Nephron (organoid): ENCODE data around the gene PUSL1.

ENCODE experiments used
- H3K27ac Mint-ChIP-seq, 3 experiments: 2 replicates each; pipeline ENCODE4 v1.8.0; 2020; ENCODE audit warnings: mixed read lengths in 3 of 3, mild to moderate bottlenecking in 2 of 3, moderate library complexity in 1 of 3
- H3K27me3 Mint-ChIP-seq: 2 replicates; pipeline ENCODE4 v1.8.0; 2021; ENCODE audit warnings: low read depth, mild to moderate bottlenecking, moderate library complexity, mixed read lengths
- H3K36me3 Mint-ChIP-seq: 2 replicates; pipeline ENCODE4 v1.8.0; 2020; ENCODE audit warnings: low read depth, mixed read lengths
- H3K4me1 Mint-ChIP-seq: 2 replicates; pipeline ENCODE4 v1.8.0; 2020; ENCODE audit warnings: mixed read lengths
- H3K4me3 Mint-ChIP-seq, 3 experiments: 2 replicates each; pipeline ENCODE4 v1.8.0; 2020; ENCODE audit warnings: mild to moderate bottlenecking in 3 of 3, mixed read lengths in 3 of 3, moderate library complexity in 2 of 3
- H3K9me3 Mint-ChIP-seq: 2 replicates; pipeline ENCODE4 v1.8.0; 2020; ENCODE audit warnings: mixed read lengths
- TF ChIP-seq, protein P1 (sequence below), 3 experiments: fragments of 200-600 bp; sonication (generic); IDR thresholded peaks; one replicate each; pipeline ENCODE4 v1.5.0; 2021; ENCODE audit warnings: antibody characterized with exemption in 3 of 3; ENCODE audit not compliant: unreplicated experiment in 3 of 3

The PUSL1 gene

DNA sequence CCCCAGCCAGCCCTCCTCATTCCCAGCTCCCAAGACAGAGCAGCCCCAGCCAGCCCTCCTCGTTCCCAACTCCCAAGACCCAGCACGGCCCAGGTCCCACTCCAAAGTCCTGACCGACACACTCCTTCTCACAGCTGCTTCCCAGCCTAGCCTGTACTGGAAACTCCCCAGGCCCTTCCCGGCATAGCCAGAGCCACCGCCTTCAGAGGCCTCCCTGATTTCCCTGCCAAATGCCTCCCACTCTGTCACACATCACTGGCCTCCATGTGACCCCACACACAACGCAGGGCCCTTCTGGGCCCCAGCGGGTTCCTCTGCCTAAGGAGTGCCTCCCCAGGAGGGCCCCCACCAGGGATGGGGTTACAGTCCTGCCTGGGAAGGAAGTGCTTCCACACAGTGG, 37.6 kb upstream of the PUSL1 start:
- H3K36me3 Mint-ChIP-seq = peaks cover 17% of the 10 kb centered on the region

DNA sequence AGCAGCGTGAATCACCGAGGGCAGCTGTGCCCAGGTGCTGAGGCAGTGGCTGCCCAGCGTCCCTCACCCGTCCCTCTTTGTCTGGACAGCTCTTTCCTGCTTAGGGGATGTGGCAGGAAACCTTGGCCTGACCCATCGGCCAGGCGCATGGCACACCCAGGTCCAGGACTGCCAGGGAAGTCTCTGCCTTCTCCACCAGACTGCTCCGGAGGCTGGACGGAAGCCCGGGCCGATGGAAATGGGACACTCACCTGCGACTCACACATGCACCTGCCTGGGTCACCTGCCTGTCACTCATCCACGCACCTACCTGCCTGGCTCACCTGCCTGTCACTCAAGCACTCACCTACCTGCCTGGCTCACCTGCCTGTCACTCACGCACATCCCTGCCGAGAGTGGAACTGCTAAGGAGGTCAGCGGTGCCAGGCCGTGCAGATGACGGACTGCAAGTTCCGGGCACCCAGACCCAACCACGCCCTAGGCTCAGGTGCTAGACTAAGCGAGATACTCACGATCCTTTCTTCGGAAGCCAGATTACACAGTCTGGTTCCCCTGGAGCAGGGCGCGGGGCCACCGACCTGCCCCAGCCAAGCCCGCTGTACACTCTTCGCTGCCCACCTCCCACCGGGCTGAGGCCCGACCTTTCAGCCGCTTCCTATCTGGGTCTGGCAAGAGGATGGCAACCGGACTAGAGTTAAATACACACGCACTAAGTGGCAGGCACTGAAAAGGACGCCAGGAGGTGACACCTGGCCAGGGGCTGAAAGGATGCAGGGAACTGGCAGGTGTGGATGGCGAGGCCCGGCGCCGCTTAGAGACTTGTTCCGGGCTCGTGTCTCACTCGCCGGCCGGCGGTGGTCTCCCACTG, 35.8 kb upstream of the PUSL1 start:
- peaks cover 32% of the 10 kb centered on the region for H3K4me1 Mint-ChIP-seq
- H3K9me3 Mint-ChIP-seq = no peaks in the 10 kb centered on the region
- H3K36me3 Mint-ChIP-seq = peaks cover 9% of the 10 kb centered on the region
- H3K27ac Mint-ChIP-seq = peak overlapping the region; percentile 33 to 80 (median 61)
- no peaks in the 10 kb centered on the region for H3K27me3 Mint-ChIP-seq
- TF ChIP-seq, protein P1, sequence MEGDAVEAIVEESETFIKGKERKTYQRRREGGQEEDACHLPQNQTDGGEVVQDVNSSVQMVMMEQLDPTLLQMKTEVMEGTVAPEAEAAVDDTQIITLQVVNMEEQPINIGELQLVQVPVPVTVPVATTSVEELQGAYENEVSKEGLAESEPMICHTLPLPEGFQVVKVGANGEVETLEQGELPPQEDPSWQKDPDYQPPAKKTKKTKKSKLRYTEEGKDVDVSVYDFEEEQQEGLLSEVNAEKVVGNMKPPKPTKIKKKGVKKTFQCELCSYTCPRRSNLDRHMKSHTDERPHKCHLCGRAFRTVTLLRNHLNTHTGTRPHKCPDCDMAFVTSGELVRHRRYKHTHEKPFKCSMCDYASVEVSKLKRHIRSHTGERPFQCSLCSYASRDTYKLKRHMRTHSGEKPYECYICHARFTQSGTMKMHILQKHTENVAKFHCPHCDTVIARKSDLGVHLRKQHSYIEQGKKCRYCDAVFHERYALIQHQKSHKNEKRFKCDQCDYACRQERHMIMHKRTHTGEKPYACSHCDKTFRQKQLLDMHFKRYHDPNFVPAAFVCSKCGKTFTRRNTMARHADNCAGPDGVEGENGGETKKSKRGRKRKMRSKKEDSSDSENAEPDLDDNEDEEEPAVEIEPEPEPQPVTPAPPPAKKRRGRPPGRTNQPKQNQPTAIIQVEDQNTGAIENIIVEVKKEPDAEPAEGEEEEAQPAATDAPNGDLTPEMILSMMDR (IDR thresholded peaks at IDR 0.05; ENCODE audit: unreplicated experiment in 3 of 3) = no peak
- H3K4me3 Mint-ChIP-seq = peak overlapping the region; percentile 86 to 92 (median 89)

More for the DNA sequence above, 37.6 kb upstream of the PUSL1 start:
- TF ChIP-seq, protein P1 (IDR thresholded peaks at IDR 0.05; ENCODE audit: unreplicated experiment in 3 of 3) = no peak
- no peaks in the 10 kb centered on the region for H3K9me3 Mint-ChIP-seq
- H3K27me3 Mint-ChIP-seq = no peaks in the 10 kb centered on the region
- H3K4me1 Mint-ChIP-seq = peaks cover 32% of the 10 kb centered on the region
- peak overlapping the region; percentile 86 to 92 (median 87) for H3K4me3 Mint-ChIP-seq
- H3K27ac Mint-ChIP-seq = peak overlapping the region; percentile 52 to 94 (median 77)

DNA sequence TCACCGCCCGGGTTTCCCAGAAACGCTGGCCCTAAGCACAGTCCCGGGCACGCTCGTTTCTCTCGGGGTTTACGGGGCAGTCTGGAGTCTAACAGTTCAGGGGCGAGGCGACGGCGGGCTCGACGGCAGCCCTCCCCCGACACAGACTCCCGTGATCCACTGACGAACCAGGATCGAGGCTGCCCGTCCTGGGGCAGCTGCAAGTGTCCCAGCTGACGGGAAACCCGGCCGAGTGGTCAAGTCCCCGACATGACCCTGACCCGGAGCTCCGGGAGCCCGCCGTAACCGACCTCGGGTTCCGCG, 35.2 kb upstream of the PUSL1 start:
- Mint-ChIP-seq H3K36me3 (peaks cover 9% of the 10 kb centered on the region), H3K27ac (peak overlapping the region; percentile 33 to 80 (median 61)), H3K4me3 (peak overlapping the region; percentile 86 to 92 (median 89)), H3K4me1 (peaks cover 32% of the 10 kb centered on the region), H3K9me3 (no peaks in the 10 kb centered on the region), H3K27me3 (no peaks in the 10 kb centered on the region)
- TF ChIP-seq, protein P1 (IDR thresholded peaks at IDR 0.05; ENCODE audit: unreplicated experiment in 3 of 3) = no peak

DNA sequence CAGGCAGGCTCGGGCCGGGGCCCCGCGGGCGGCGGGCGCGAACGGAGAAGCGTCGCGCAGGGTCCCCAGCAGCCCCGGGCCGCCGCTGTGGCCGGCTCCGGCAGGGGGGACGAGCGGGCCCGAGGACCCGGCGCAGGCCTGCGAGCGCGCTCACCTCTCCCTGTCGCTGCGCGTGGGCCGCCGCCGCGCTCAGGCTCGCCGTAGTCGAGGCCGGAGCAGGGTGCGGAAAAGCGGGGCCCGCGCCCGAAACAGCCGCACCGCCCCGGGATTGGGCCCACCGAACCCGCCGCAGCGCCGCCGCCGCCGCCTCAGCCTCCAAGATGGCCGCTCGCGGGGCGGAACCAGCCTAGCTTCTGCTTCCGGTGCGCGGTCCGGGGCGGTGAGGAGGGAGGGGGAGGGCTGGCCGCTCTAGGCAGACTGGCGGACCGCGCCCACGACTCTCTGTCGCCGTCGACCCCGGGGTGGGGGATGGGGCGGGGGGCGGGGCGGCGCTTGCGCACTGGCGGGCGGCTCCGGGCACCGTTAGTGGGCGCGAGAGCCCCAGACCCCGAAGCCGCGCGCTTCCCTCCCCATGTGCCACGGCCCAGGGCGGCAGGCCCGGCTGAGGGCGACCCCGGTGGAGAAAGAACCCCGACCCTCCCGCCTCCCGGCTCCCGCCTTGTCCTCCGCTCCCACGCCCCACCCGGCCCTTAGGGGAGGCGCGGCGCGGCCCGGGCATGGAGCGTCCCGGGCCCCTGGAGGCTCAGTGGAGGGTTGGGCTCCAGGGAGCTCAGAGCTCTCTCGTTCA, 34.7 kb upstream of the PUSL1 start, which contains the start of gene UBE2J2:
UBE2J2 (minus strand) TSS at position 343 of the 787 bp plus-strand sequence. CDS start 5,862 bp downstream, outside the sequence.
- no peaks in the 10 kb centered on the region for H3K9me3 Mint-ChIP-seq
- TF ChIP-seq, protein P1 (IDR thresholded peaks at IDR 0.05; ENCODE audit: unreplicated experiment in 3 of 3) = no peak
- H3K27me3 Mint-ChIP-seq = no peaks in the 10 kb centered on the region
- peaks cover 32% of the 10 kb centered on the region for H3K4me1 Mint-ChIP-seq
- peak within 1 kb of the TSS; percentile 86 to 92 (median 89) for H3K4me3 Mint-ChIP-seq
- peaks cover 9% of the 10 kb centered on the region for H3K36me3 Mint-ChIP-seq
- H3K27ac Mint-ChIP-seq = peak within 1 kb of the TSS; percentile 40 to 80 (median 61)

DNA sequence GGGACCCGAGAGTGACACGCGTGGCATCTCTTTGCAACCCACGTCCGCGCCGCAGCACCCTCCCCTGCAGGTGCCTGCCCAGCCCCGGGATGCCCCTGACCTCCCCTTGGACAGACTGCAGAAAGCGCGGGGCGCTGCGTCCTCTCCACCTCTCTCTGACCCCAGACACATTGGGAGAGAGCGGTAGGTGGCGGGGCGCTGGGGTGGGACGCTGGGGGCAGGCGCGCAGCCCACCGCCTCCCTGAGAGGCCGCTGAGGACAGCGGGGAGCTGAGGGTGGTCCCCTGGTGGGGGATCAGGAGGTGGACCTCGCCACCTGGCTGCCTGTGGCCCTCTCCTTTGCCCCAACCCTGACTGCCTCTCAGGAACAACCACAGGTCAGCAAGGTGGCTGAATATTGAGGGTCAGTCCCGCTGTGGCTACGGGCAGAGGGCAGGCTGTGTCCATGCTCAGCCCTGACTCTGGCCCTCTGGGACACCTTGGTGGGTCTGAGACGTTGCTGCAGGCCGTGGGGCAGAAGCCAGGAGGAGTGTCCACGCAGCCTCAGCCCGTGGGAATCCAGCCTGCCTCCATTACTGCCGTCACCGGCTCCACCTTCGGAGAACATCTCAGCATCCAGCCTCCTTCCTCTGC, 34.0 kb upstream of the PUSL1 start:
- Mint-ChIP-seq H3K27ac (peak overlapping the region in 2 of 3 experiments; percentile 40 to 41), H3K9me3 (no peaks in the 10 kb centered on the region), H3K4me3 (peak overlapping the region; percentile 79 to 86 (median 83)), H3K36me3 (peaks cover 9% of the 10 kb centered on the region), H3K27me3 (no peaks in the 10 kb centered on the region), H3K4me1 (peaks cover 32% of the 10 kb centered on the region)
- TF ChIP-seq, protein P1 (IDR thresholded peaks at IDR 0.05; ENCODE audit: unreplicated experiment in 3 of 3) = no peak
